ENCODE results near the gene ASXL2.
A peak's percentile ranks its signal among the peaks of the same experiment; 100 is the strongest.
"Not testable (repeated sequence)": the region's sequence is repeated elsewhere in the genome, so short reads cannot be mapped to it uniquely, and the experiment has no call there.

Gene ASXL2

GRCh38 chr2:25832897-25833296, 45.4 kb downstream of the ASXL2 start:
- no peak overlapping the region for H3K4me3 ChIP-seq (ENCODE audit: low read length)
- no peak for TF ChIP-seq ZNF274 (IDR thresholded peaks at IDR 0.05; ENCODE audit: low read depth, low read length)

DNA sequence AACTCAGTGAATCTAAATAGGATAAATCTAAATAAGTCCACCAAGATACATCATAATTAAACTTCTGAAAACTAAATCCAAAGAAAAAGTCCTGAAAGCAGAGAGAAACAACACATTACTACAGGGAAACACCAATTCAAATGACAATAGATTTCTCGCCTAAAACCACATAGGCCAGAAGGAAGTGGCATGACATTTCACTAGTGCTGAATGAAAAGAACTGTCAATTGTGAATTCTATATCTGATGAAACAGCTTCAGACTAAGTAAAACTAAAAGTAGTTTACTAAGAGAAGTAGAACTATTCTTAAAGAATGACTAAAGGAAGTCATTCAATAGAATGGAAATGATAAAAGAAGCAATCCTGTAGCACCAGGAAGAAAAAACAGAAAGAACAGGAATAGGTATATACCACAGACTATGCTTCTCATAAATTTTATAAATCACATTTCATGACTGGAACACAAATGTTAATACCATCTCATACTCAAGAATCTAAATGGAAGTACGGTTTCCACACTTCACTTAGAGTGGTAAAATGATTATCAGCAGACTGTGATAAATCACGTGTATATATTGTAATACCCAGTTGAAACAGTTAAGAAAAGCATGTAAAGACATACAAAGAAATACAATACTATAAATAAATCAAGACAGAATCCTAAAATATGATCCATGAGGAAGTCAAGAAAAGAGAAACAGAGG, 46.4 kb downstream of the ASXL2 start:
- no peak for TF ChIP-seq ZNF274 (IDR thresholded peaks at IDR 0.05; ENCODE audit: low read depth, low read length)
- H3K4me3 ChIP-seq (ENCODE audit: low read length): no peak overlapping the region

DNA sequence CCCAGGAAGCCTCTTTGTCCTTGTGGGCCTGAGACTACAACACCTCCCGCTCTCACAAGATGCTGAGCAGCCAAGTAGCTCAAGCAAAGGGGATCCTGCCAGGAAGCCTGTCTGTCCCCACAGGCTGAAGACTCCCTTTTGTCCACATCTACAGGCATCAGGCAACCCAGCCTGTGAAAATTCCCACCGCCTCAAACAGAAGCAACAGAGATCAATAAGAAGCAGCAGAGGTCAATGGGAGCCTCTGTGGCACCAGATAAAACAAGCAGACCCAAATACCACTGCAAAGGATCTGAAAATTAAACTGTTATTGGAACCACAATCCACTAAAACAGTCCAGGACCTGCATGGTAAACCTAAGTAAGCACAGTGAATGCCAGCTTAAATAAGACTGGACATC, 48.5 kb downstream of the ASXL2 start:
- no peak overlapping the region for H3K4me3 ChIP-seq (ENCODE audit: low read length)
- no peak for TF ChIP-seq ZNF274 (IDR thresholded peaks at IDR 0.05; ENCODE audit: low read depth, low read length)

- no peak for TF ChIP-seq ZNF274 (IDR thresholded peaks at IDR 0.05; ENCODE audit: low read depth, low read length)
Measured at GRCh38 chr2:25829377-25829704, 48.9 kb downstream of the ASXL2 start.

GRCh38 chr2:25828532-25829376, 49.5 kb downstream of the ASXL2 start:
- H3K4me3 ChIP-seq (ENCODE audit: low read length): not testable (repeated sequence)

More at GRCh38 chr2:25829377-25829704, 48.9 kb downstream of the ASXL2 start:
- no peak overlapping the region for H3K4me3 ChIP-seq (ENCODE audit: low read length)

- TF ChIP-seq ZNF274 (IDR thresholded peaks at IDR 0.05; ENCODE audit: low read depth, low read length): no peak
- H3K4me3 ChIP-seq (ENCODE audit: low read length): no peak overlapping the region
Measured at GRCh38 chr2:25825238-25825637, 53.0 kb downstream of the ASXL2 start.

DNA sequence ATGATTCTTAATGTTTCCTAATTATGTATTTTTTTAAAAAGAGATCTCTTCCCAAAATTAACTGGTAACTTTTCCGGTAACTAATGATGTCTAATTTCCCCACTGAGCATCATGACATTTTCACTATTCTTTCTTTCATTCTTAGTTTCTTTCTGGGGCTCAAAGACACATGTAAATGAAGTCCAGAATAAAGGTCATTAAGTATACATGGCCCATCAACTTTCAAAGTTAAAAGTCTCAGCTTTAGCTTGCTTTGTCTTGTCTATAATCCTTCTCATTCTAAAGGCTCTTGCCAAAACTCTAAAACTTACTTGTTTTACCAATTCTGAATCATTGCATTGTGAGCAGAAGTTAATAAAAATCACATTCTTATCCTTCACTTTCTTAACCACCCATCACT, 53.6 kb downstream of the ASXL2 start:
- no peak overlapping the region for H3K4me3 ChIP-seq (ENCODE audit: low read length)
- no peak for TF ChIP-seq ZNF274 (IDR thresholded peaks at IDR 0.05; ENCODE audit: low read depth, low read length)

DNA sequence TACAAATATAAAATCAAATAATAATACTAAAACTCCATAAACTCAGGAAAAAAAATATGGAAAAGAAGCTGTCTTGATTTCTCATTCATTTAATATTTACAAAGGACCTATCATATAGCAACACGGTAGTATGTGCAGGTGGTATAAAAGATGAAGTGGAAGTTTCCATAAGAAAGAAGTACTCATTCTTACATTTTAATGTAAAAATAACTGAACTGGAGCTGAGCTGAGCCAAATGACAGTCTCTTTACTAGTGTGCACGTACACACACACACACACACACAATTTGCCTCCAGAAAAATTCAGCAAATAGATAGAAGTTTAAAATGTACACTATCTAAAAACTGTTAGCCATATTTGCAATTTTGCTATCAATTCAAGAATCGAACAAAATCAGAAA, 54.1 kb downstream of the ASXL2 start:
- no peak overlapping the region for H3K4me3 ChIP-seq (ENCODE audit: low read length)
- TF ChIP-seq ZNF274 (IDR thresholded peaks at IDR 0.05; ENCODE audit: low read depth, low read length): no peak

DNA sequence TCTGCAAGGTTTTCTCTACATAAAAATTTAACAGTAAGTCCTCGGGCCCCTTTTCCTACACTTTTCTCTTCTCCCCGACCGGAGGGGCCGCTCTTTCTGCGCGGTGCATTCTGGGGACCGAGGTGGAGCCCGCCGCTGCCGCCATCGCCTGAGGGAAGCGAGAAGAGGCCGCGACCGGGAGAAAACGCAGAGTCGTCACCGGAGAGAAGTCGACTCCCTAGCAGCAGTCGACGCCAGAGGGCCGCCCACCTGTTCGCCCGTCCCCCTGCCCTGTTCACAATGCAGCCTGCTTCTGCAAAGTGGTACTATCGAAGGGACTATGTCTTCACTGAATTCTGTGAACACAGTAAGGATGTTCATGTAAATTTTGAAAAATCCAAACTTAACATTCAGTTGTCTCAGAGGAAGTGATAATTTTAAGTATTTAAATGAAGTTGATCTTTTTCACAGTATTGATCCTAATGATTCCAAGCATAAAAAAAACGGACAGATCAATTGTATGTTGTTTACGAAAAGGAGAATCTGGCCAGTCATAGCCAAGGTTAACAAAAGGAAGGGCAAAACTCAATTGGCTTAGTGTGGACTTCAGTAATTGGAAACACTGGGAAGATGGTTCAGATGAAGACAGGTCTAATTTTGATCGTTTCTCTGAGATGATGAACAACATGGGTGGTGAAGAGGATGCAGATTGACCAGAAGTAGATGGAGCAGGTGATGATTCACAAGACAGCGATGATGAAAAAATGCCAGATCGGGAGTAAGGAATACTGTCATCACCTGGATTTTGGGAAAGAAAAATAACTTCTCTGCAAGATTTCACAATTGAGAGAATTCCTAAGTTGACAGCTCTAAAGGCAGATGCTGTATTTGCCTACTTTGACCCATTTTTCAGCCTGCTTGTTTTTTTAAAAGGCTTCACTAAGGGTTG, 55.8 kb downstream of the ASXL2 start:
- no peak for TF ChIP-seq ZNF274 (IDR thresholded peaks at IDR 0.05; ENCODE audit: low read depth, low read length)
- peak overlapping the region; percentile 52; the same call in 1 of the 2 replicates for H3K4me3 ChIP-seq (ENCODE audit: low read length)

DNA sequence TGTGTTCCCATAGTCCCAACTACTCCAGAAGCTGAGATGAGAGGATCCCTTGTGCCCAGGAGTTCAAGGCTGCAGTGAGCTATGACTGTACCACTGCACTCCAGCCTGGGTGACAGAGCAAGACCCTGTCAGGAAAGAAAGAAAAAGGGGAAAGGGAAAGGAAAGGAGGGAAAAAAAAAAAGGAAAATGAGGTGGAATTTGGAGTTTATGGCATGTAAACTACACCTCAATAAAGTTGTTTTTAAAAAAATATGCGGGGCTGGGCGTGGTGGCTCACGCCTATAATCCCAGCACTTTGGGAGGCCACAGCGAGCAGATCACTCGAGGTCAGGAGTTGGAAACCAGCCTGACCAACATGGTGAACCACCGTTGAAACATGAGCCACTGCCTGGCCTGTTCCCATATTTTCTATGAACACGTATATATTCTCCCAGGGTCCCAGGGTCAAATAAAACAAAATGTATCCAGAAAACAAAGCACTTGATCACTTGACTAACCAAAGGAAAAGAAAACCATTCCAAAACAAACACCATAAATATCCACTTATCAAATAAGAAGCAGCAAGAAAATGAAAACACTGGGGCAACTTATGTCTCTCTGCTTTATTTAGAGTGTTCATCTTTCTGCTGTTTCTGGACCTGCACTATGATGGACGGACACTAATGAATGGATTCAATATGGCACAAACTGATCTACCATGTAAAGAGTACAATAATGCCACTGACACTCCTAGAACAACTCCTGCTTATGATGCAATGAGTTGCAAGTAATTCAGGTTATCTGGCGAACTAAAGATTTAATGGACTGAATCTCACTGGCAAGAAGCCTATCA, 56.8 kb downstream of the ASXL2 start:
- no peak for TF ChIP-seq ZNF274 (IDR thresholded peaks at IDR 0.05; ENCODE audit: low read depth, low read length)
- H3K4me3 ChIP-seq (ENCODE audit: low read length): no peak overlapping the region

DNA sequence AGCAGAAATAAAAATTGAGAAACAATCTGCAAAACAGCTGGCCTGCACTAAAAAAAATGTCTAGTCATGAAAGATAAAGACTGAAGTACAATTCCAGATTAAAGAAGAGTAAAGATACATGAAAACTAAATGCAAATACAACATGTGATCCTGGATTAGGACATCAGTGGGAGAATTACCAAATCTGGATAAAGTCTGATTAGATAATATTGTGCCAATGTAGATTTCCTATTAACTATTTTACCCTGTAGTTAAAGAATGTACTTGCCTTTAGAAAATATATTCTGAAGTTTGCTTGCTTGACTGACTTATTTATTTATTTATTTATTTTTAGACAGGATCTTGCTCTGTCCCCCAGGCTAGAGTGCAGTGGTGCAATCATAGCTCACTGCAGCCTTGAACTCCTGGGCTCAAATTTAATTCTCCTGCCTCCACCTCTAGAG, 58.7 kb downstream of the ASXL2 start:
- no peak for TF ChIP-seq ZNF274 (IDR thresholded peaks at IDR 0.05; ENCODE audit: low read depth, low read length)
- no peak overlapping the region for H3K4me3 ChIP-seq (ENCODE audit: low read length)

GRCh38 chr2:25817630-25818029, 60.7 kb downstream of the ASXL2 start:
- no peak for TF ChIP-seq ZNF274 (IDR thresholded peaks at IDR 0.05; ENCODE audit: low read depth, low read length)

GRCh38 chr2:25817006-25817405, 61.3 kb downstream of the ASXL2 start:
- TF ChIP-seq ZNF274 (IDR thresholded peaks at IDR 0.05; ENCODE audit: low read depth, low read length): no peak
- no peak overlapping the region for H3K4me3 ChIP-seq (ENCODE audit: low read length)

More at GRCh38 chr2:25817630-25818029, 60.7 kb downstream of the ASXL2 start:
- no peak overlapping the region for H3K4me3 ChIP-seq (ENCODE audit: low read length)
